DND-41 (cell line): ENCODE results near the gene SYNE3.

ENCODE experiments used
- ATAC-seq: fragments of 200-7000 bp; cut with Tn5 transposase; 3 replicates; pipeline ENCODE4 v1.9.1; 2021; ENCODE audit warnings: low read depth; ENCODE audit not compliant: insufficient read depth
- DNase-seq: peaks from one replicate; pipeline ENCODE4 v3.0.0-alpha.2; 2020
- H2AFZ ChIP-seq: 2 replicates; pipeline ENCODE4 v1.6.0; 2012; ENCODE audit warnings: low read depth, low read length
- H3K27ac ChIP-seq: 2 replicates; pipeline ENCODE4 v1.5.1; 2012; ENCODE audit warnings: low read length, inconsistent platforms
- H3K27me3 ChIP-seq: fragments of 200-600 bp; sonication (generic); 2 replicates; pipeline ENCODE4 v1.6.0; 2012; ENCODE audit warnings: low read length, mild to moderate bottlenecking, inconsistent platforms; ENCODE audit not compliant: insufficient read depth, poor library complexity
- H3K36me3 ChIP-seq: 2 replicates; pipeline ENCODE4 v1.5.1; 2012; ENCODE audit warnings: low read length, inconsistent platforms; ENCODE audit not compliant: insufficient read depth
- H3K4me1 ChIP-seq: 2 replicates; pipeline ENCODE4 v1.5.1; 2012; ENCODE audit warnings: mild to moderate bottlenecking, low read length; ENCODE audit not compliant: insufficient read depth
- H3K4me2 ChIP-seq: 2 replicates; pipeline ENCODE4 v1.6.0; 2012; ENCODE audit warnings: mild to moderate bottlenecking, moderate library complexity, low read length, inconsistent platforms; ENCODE audit not compliant: insufficient read depth
- H3K4me3 ChIP-seq, 2 experiments: fragments of 200-600 bp in 1 of 2; shearing (Covaris generic) in 1 of 2; 2 replicates each; pipeline ENCODE4 v1.5.1; 2012 to 2016; ENCODE audit warnings: inconsistent platforms in 2 of 2, low read length in 2 of 2, mild to moderate bottlenecking in 2 of 2, low read depth in 1 of 2, moderate library complexity in 1 of 2
- H3K79me2 ChIP-seq: 2 replicates; pipeline ENCODE4 v1.6.0; 2012; ENCODE audit warnings: low read length, inconsistent platforms; ENCODE audit not compliant: insufficient read depth
- H3K9ac ChIP-seq: 2 replicates; pipeline ENCODE4 v1.6.0; 2012; ENCODE audit warnings: low read depth, mild to moderate bottlenecking, inconsistent platforms, low read length, moderate library complexity
- H3K9me3 ChIP-seq: 2 replicates; pipeline ENCODE4 v1.5.1; 2012; ENCODE audit warnings: low read length, moderate library complexity, mild to moderate bottlenecking, inconsistent platforms; ENCODE audit not compliant: insufficient read depth, severe bottlenecking
- H4K20me1 ChIP-seq: 2 replicates; pipeline ENCODE4 v1.6.0; 2012; ENCODE audit warnings: low read length; ENCODE audit not compliant: insufficient read depth
- CTCF ChIP-seq: IDR thresholded peaks from 2 replicates; pipeline ENCODE4 v1.5.1; 2012; ENCODE audit warnings: borderline replicate concordance, low read length, moderate library complexity, mild to moderate bottlenecking; ENCODE audit not compliant: poor library complexity, severe bottlenecking; ENCODE audit errors: extremely low read depth
- EZH2 ChIP-seq: IDR thresholded peaks from 3 replicates; pipeline ENCODE4 v1.6.1; 2012; ENCODE audit warnings: borderline replicate concordance, low read depth, mild to moderate bottlenecking, moderate library complexity, low read length, inconsistent platforms; ENCODE audit not compliant: severe bottlenecking

The SYNE3 gene

DNA sequence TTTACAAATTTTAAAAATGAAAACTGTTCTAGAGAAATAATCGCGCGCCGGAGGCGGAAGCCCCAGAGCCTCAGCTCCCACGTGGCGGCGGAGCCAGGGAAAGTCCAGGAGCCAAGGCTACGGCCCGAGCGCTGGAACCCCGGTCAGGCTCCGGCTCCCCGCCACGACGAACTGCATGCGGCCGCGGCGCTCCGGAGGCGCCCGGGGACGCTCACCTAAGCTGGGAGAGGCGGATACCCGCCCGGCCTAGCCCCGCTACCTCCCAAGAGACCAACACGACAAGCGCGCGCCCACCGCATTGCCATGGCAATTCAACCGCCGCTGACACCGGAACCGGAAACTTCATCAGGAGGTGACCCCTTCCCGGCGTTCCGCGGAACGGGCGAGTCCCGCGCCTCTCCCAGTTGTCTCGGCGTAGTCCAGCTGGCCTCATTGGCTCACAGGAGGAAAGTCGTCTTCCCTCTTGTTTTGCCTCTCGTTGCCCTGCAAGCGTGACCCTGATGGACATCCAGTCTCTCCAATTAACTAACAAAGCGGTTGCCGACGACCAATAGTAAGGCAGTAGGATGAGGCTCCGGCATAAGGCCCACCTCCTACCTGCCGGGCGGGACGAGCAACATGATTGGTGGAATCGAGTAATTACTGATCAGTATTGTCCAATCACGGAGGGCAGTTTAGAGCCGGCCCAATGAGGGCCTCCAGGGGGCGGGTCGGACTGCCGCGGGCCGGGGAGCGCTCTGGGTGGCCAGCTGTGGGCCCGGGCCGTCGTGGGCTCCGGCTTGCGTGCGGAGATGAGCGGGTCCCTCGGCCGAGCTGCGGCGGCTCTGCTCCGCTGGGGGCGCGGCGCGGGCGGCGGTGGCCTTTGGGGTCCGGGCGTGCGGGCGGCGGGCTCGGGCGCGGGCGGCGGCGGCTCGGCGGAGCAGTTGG lies 18.1 kb upstream of the SYNE3 start, which contains the start of gene GLRX5:
GLRX5 (plus strand) TSS at position 752 of the 927 bp plus-strand sequence; CDS start at position 792, 40 bp downstream.
- H3K36me3 ChIP-seq: peaks cover 26% of the 10 kb centered on the region
- H2AFZ ChIP-seq: peak within 1 kb of the TSS; percentile 75
- peak; percentile 92 for ATAC-seq
- H3K9me3 ChIP-seq: no peaks in the 10 kb centered on the region
- H3K9ac ChIP-seq: peak within 1 kb of the TSS; percentile 90
- H3K4me1 ChIP-seq: peaks cover 62% of the 10 kb centered on the region
- H3K79me2 ChIP-seq: peaks cover 89% of the 10 kb centered on the region
- no peak for TF ChIP-seq EZH2
- no peak for TF ChIP-seq CTCF
- H4K20me1 ChIP-seq: peaks cover 56% of the 10 kb centered on the region
- peak within 1 kb of the TSS; percentile 95 for H3K4me2 ChIP-seq
- H3K27me3 ChIP-seq: no peaks in the 10 kb centered on the region
- peak within 1 kb of the TSS; percentile 84 for H3K27ac ChIP-seq
- H3K4me3 ChIP-seq: peak within 1 kb of the TSS; percentile 88 to 93
- DNase-seq: peak; percentile 99

DNA sequence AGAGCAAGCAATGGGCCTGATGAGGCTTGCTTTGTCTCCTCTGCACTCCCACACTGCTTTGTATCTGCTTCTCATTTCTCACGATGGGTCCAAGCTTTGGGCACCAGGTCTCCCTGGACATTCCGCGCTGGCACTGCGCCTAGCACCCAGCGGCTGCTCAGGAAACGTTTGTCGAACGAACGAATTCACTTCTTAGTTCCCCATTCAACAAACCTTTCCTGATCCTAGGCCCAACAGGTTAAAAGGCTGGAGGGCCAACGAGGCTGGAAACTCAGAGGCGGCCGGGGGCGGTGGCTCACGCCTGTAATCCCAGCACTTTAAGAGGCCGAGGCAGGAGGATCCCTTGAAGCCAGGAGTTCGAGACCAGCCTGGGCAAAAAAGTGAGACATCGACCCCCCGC lies 17.4 kb upstream of the SYNE3 start:
- peak overlapping the region; percentile 84 for H3K27ac ChIP-seq
- H3K4me3 ChIP-seq: peak overlapping the region; percentile 65 to 93
- peak overlapping the region; percentile 56 for H2AFZ ChIP-seq
- no peaks in the 10 kb centered on the region for H3K27me3 ChIP-seq
- DNase-seq (no peak), ATAC-seq (no peak)
- H3K79me2 ChIP-seq: peaks cover 88% of the 10 kb centered on the region
- peak overlapping the region; percentile 95 for H3K4me2 ChIP-seq
- H3K36me3 ChIP-seq: peaks cover 26% of the 10 kb centered on the region
- TF ChIP-seq EZH2 (no peak), CTCF (no peak)
- H4K20me1 ChIP-seq: peaks cover 57% of the 10 kb centered on the region
- H3K9ac ChIP-seq: peak overlapping the region; percentile 90
- peaks cover 59% of the 10 kb centered on the region for H3K4me1 ChIP-seq
- H3K9me3 ChIP-seq: no peaks in the 10 kb centered on the region

DNA sequence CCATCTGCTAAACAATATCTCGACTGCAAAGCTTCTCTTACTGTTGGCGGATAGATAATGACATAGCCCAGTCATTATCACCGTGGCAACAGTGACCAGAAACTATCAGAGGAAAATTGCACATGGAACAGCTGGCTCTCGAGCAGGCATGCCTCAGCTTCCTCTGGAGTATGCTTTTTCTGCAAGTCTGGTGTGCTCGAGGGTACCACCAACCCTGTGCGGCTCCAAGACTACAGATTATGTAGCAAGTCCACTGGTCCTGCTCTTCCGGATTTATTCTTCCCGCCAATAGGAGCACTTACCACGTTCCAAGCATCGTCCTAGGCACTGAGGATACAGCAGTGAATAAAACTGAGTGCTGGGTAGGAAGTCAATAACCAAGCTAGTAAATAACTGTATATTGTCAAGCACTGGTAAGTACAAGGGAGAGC lies 17.0 kb upstream of the SYNE3 start:
- H3K4me3 ChIP-seq: peak overlapping the region; percentile 65 to 93
- peaks cover 26% of the 10 kb centered on the region for H3K36me3 ChIP-seq
- H2AFZ ChIP-seq: peak overlapping the region; percentile 56
- DNase-seq: peak; percentile 40
- H3K27me3 ChIP-seq: no peaks in the 10 kb centered on the region
- H3K9ac ChIP-seq: peak overlapping the region; percentile 90
- peaks cover 55% of the 10 kb centered on the region for H3K4me1 ChIP-seq
- H3K9me3 ChIP-seq: no peaks in the 10 kb centered on the region
- no peak for TF ChIP-seq EZH2
- TF ChIP-seq CTCF: no peak
- peaks cover 84% of the 10 kb centered on the region for H3K79me2 ChIP-seq
- peak overlapping the region; percentile 84 for H3K27ac ChIP-seq
- no peak for ATAC-seq
- peaks cover 53% of the 10 kb centered on the region for H4K20me1 ChIP-seq
- H3K4me2 ChIP-seq: peak overlapping the region; percentile 95
